Neuronal stem cell (in vitro differentiated cells): Measurements from ENCODE around the gene ADAMTSL1.
A peak's percentile ranks its signal among the peaks of the same experiment; 100 is the strongest.

Experiments
- DNase-seq: peaks from one replicate; pipeline ENCODE4 v3.0.0-alpha.2; 2013; ENCODE audit warnings: low spot score
- H2AFZ ChIP-seq: one replicate; pipeline ENCODE4 v1.6.1; 2013; ENCODE audit warnings: mild to moderate bottlenecking, low read length, inconsistent platforms
- H2AK5ac ChIP-seq: 2 replicates; pipeline ENCODE4 v1.6.1; 2013; ENCODE audit warnings: low read depth, mild to moderate bottlenecking, inconsistent platforms, low read length, moderate library complexity, mixed read lengths
- H2BK120ac ChIP-seq: 2 replicates; pipeline ENCODE4 v1.6.1; 2013; ENCODE audit warnings: low read depth, mild to moderate bottlenecking, inconsistent platforms, low read length, moderate library complexity, mixed read lengths
- H2BK12ac ChIP-seq: one replicate; pipeline ENCODE4 v1.6.1; 2013; ENCODE audit warnings: low read length, inconsistent platforms
- H2BK15ac ChIP-seq: 2 replicates; pipeline ENCODE4 v1.6.1; 2013; ENCODE audit warnings: mild to moderate bottlenecking, low read length, inconsistent platforms, mixed read lengths
- H2BK5ac ChIP-seq: one replicate; pipeline ENCODE4 v1.6.1; 2013; ENCODE audit warnings: inconsistent platforms, mild to moderate bottlenecking, low read length, moderate library complexity
- H3K14ac ChIP-seq: one replicate; pipeline ENCODE4 v1.6.1; 2013; ENCODE audit warnings: low read length, inconsistent platforms
- H3K18ac ChIP-seq: 2 replicates; pipeline ENCODE4 v1.6.1; 2013; ENCODE audit warnings: low read length, inconsistent platforms
- H3K23ac ChIP-seq: 2 replicates; pipeline ENCODE4 v1.6.1; 2013; ENCODE audit warnings: low read depth, mild to moderate bottlenecking, mixed read lengths, low read length, inconsistent platforms; ENCODE audit not compliant: poor library complexity
- H3K27ac ChIP-seq: replicated peaks from 3 replicates; pipeline ENCODE4 v1.5.1; 2013; ENCODE audit warnings: low read length, inconsistent platforms
- H3K27me3 ChIP-seq, 3 experiments: 2 replicates each; pipeline ENCODE4 v1.6.1; 2013; ENCODE audit warnings: low read length in 3 of 3, mild to moderate bottlenecking in 2 of 3, inconsistent platforms in 1 of 3, low read depth in 1 of 3, mixed read lengths in 1 of 3, moderate library complexity in 1 of 3; ENCODE audit not compliant: control insufficient read depth in 3 of 3, insufficient read depth in 3 of 3
- H3K36me3 ChIP-seq, 2 donors: replicated peaks in 1 of 2; 2 replicates each; pipeline ENCODE4 v1.6.1; 2013; ENCODE audit warnings: low read length in 2 of 2; ENCODE audit not compliant: control insufficient read depth in 2 of 2, insufficient read depth in 2 of 2
- H3K4ac ChIP-seq: 2 replicates; pipeline ENCODE4 v1.6.1; 2013; ENCODE audit warnings: inconsistent platforms, mild to moderate bottlenecking, low read length, moderate library complexity
- H3K4me1 ChIP-seq, 2 donors: 1 replicate in 1 of 2; 2 replicates in 1 of 2; pipeline ENCODE4 v1.6.1; 2013; ENCODE audit warnings: low read length in 2 of 2, low read depth in 1 of 2; ENCODE audit not compliant: control insufficient read depth in 2 of 2, insufficient read depth in 1 of 2
- H3K4me2 ChIP-seq: one replicate; pipeline ENCODE4 v1.6.1; 2013; ENCODE audit warnings: mild to moderate bottlenecking, low read length, inconsistent platforms; ENCODE audit not compliant: insufficient read depth, poor library complexity, severe bottlenecking
- H3K4me3 ChIP-seq, 2 donors: 2 replicates each; pipeline ENCODE4 v1.5.1; 2013; ENCODE audit warnings: low read length in 2 of 2, mild to moderate bottlenecking in 2 of 2, inconsistent platforms in 1 of 2, moderate library complexity in 1 of 2
- H3K79me1 ChIP-seq: one replicate; pipeline ENCODE4 v1.6.1; 2013; ENCODE audit warnings: low read depth, mild to moderate bottlenecking, inconsistent platforms, low read length, moderate library complexity
- H3K9ac ChIP-seq: one replicate; pipeline ENCODE4 v1.6.1; 2013; ENCODE audit warnings: mild to moderate bottlenecking, low read depth, low read length, inconsistent platforms; ENCODE audit not compliant: poor library complexity
- H3K9me3 ChIP-seq, 2 donors: replicated peaks in 1 of 2; 2 replicates each; pipeline versions ENCODE3 to v1.6.1; 2013; ENCODE audit warnings: low read length in 2 of 2, mild to moderate bottlenecking in 2 of 2, inconsistent platforms in 1 of 2, low read depth in 1 of 2, mixed read lengths in 1 of 2, moderate library complexity in 1 of 2; ENCODE audit not compliant: control insufficient read depth in 2 of 2, insufficient read depth in 1 of 2
- H4K8ac ChIP-seq: one replicate; pipeline ENCODE4 v1.6.1; 2013; ENCODE audit warnings: low read depth, mild to moderate bottlenecking, inconsistent platforms, low read length, moderate library complexity
- H4K91ac ChIP-seq: one replicate; pipeline ENCODE4 v1.6.1; 2013; ENCODE audit warnings: low read length, low read depth, mild to moderate bottlenecking, inconsistent platforms; ENCODE audit not compliant: poor library complexity
- WGBS, 2 donors: extraction: QIAGEN DNeasy Blood & Tissue Kit; methylation state at CpG; one replicate each; pipeline ENCODE4 v1.1.7; 2013; ENCODE audit warnings: missing lambda C conversion rate in 2 of 2, mixed read lengths in 1 of 2; ENCODE audit not compliant: insufficient read length in 2 of 2, insufficient replicate concordance in 1 of 2; ENCODE audit errors: extremely low coverage in 2 of 2; 5-methylcytosine and 5-hydroxymethylcytosine counted together

ADAMTSL1 gene

GRCh38 chr9:18857769-18858168 is 383.8 kb downstream of the ADAMTSL1 start:
- WGBS, 2 donors: no CpG with 5 or more reads among the region's 1 CpG
- H3K4me3 ChIP-seq: no peak overlapping the region
- no peak overlapping the region for H3K4me2 ChIP-seq
- peaks cover 0 to 1% of the 10 kb centered on the region in 2 donors for H3K4me1 ChIP-seq
- no peak overlapping the region for H3K23ac ChIP-seq
- H3K14ac ChIP-seq: no peak overlapping the region
- H4K91ac ChIP-seq: no peak overlapping the region
- DNase-seq: no peak
- H3K27ac ChIP-seq: no peak overlapping the region
- H2BK15ac ChIP-seq: no peak overlapping the region
- H3K36me3 ChIP-seq: no peaks in the 10 kb centered on the region
- no peak overlapping the region for H2BK12ac ChIP-seq
- H3K79me1 ChIP-seq: no peaks in the 10 kb centered on the region
- H3K27me3 ChIP-seq: no peaks in the 10 kb centered on the region
- no peak overlapping the region for H2BK120ac ChIP-seq
- H2BK5ac ChIP-seq: no peak overlapping the region
- no peak overlapping the region for H3K4ac ChIP-seq
- no peak overlapping the region for H3K18ac ChIP-seq
- no peak overlapping the region for H3K9ac ChIP-seq
- no peak overlapping the region for H4K8ac ChIP-seq
- no peaks in the 10 kb centered on the region for H3K9me3 ChIP-seq
- no peak overlapping the region for H2AFZ ChIP-seq
- H2AK5ac ChIP-seq: no peak overlapping the region

- Histone ChIP-seq H2BK5ac (no peak overlapping the region), H3K4me1 (peaks cover 0 to 1% of the 10 kb centered on the region in 2 donors), H2BK120ac (no peak overlapping the region), H3K4ac (no peak overlapping the region), H3K4me2 (no peak overlapping the region), H2BK12ac (no peak overlapping the region), H3K9ac (no peak overlapping the region), H2BK15ac (no peak overlapping the region), H3K18ac (no peak overlapping the region), H4K91ac (no peak overlapping the region), H3K27ac (no peak overlapping the region), H3K9me3 (no peaks in the 10 kb centered on the region), H3K79me1 (no peaks in the 10 kb centered on the region), H3K23ac (no peak overlapping the region), H4K8ac (no peak overlapping the region), H3K4me3 (no peak overlapping the region), H3K27me3 (no peaks in the 10 kb centered on the region), H2AFZ (peak overlapping the region; percentile 87), H2AK5ac (no peak overlapping the region), H3K36me3 (no peaks in the 10 kb centered on the region), H3K14ac (no peak overlapping the region)
- no CpG with 5 or more reads among the region's 14 CpGs for WGBS, 2 donors
- DNase-seq: peak; percentile 4
Measured at GRCh38 chr9:18861609-18862544, 387.9 kb downstream of the ADAMTSL1 start.

GRCh38 chr9:18863791-18864190 is 389.8 kb downstream of the ADAMTSL1 start:
- Histone ChIP-seq H3K4ac (no peak overlapping the region), H2AK5ac (no peak overlapping the region), H3K27ac (no peak overlapping the region), H3K36me3 (no peaks in the 10 kb centered on the region), H3K4me3 (no peak overlapping the region), H4K8ac (no peak overlapping the region), H2BK15ac (no peak overlapping the region), H3K4me2 (no peak overlapping the region), H2AFZ (no peak overlapping the region), H3K4me1 (peaks cover 0 to 1% of the 10 kb centered on the region in 2 donors), H3K9ac (no peak overlapping the region), H3K14ac (no peak overlapping the region), H2BK12ac (no peak overlapping the region), H3K27me3 (no peaks in the 10 kb centered on the region), H3K23ac (no peak overlapping the region), H2BK5ac (no peak overlapping the region), H4K91ac (no peak overlapping the region), H3K79me1 (no peaks in the 10 kb centered on the region), H3K9me3 (no peaks in the 10 kb centered on the region), H2BK120ac (no peak overlapping the region), H3K18ac (no peak overlapping the region)
- DNase-seq: no peak
- no CpG with 5 or more reads among the region's 4 CpGs for WGBS, 2 donors

GRCh38 chr9:18864516-18864915 is 390.6 kb downstream of the ADAMTSL1 start:
- Histone ChIP-seq H3K9me3 (no peaks in the 10 kb centered on the region), H4K8ac (no peak overlapping the region), H3K4me3 (no peak overlapping the region), H3K14ac (no peak overlapping the region), H3K27ac (no peak overlapping the region), H2BK120ac (no peak overlapping the region), H3K9ac (no peak overlapping the region), H3K4me1 (no peaks in the 10 kb centered on the region), H3K4me2 (no peak overlapping the region), H3K27me3 (no peaks in the 10 kb centered on the region), H2BK12ac (no peak overlapping the region), H3K23ac (no peak overlapping the region), H3K36me3 (no peaks in the 10 kb centered on the region), H4K91ac (no peak overlapping the region), H3K79me1 (no peaks in the 10 kb centered on the region), H3K18ac (no peak overlapping the region), H2BK15ac (no peak overlapping the region), H2AFZ (no peak overlapping the region), H2AK5ac (no peak overlapping the region), H2BK5ac (no peak overlapping the region), H3K4ac (no peak overlapping the region)
- no peak for DNase-seq
- no CpG with 5 or more reads among the region's 1 CpG for WGBS, 2 donors
